Neural progenitor cell (in vitro differentiated cells): ENCODE data around the gene EXOC3L2.

Experiments
- CTCF ChIP-seq: fragments of 200-600 bp; sonication (generic); IDR thresholded peaks from 2 replicates; pipeline ENCODE4 v1.5.1; 2017; ENCODE audit warnings: antibody characterized with exemption, mild to moderate bottlenecking
- EZH2phosphoT487 ChIP-seq: fragments of 200-600 bp; sonication (generic); IDR thresholded peaks from 2 replicates; pipeline ENCODE4 v1.6.1; 2017; ENCODE audit warnings: antibody characterized with exemption

- TF ChIP-seq CTCF: no peak
- no peak for TF ChIP-seq EZH2phosphoT487
Measured at GRCh38 chr19:45293682-45294081, 48.5 kb upstream of the EXOC3L2 start.
